Karpas-422 (cell line): ENCODE measurements around the gene EXOC1. TPM values are rescaled to one million over a fixed set of nuclear protein-coding genes. Genes with fewer than 3 reads are reported as not detected.
"Not testable (repeated sequence)": the region's sequence is repeated elsewhere in the genome, so short reads cannot be mapped to it uniquely, and the experiment has no call there.

Source experiments
- DNase-seq: peaks from one replicate; pipeline ENCODE4 v3.0.0-alpha.2; 2015
- H2AFZ ChIP-seq: fragments of 200-600 bp; sonication (generic); 2 replicates; pipeline ENCODE4 v1.6.1; 2014; ENCODE audit warnings: antibody characterized with exemption, low read length, mixed read lengths
- H3K27ac ChIP-seq: fragments of 200-600 bp; sonication (generic); 2 replicates; pipeline ENCODE4 v1.5.1; 2014; ENCODE audit warnings: mild to moderate bottlenecking, low read length, moderate library complexity
- H3K27me3 ChIP-seq: fragments of 200-600 bp; sonication (generic); 2 replicates; pipeline ENCODE4 v1.6.1; 2014; ENCODE audit warnings: low read length, mixed read lengths
- H3K36me3 ChIP-seq: fragments of 200-600 bp; sonication (generic); 2 replicates; pipeline ENCODE4 v1.6.1; 2014; ENCODE audit warnings: low read length, mixed read lengths; ENCODE audit not compliant: insufficient read depth
- H3K4me1 ChIP-seq: fragments of 200-600 bp; sonication (generic); 2 replicates; pipeline ENCODE4 v1.6.1; 2014; ENCODE audit warnings: mild to moderate bottlenecking, low read length, mixed read lengths
- H3K4me2 ChIP-seq: fragments of 200-600 bp; sonication (generic); 2 replicates; pipeline ENCODE4 v1.6.1; 2014; ENCODE audit warnings: low read length, low read depth, mild to moderate bottlenecking; ENCODE audit not compliant: poor library complexity, severe bottlenecking
- H3K4me3 ChIP-seq: fragments of 200-600 bp; sonication (generic); 2 replicates; pipeline ENCODE4 v1.5.1; 2014; ENCODE audit warnings: mild to moderate bottlenecking, antibody characterized with exemption, low read length, mixed read lengths
- H3K79me2 ChIP-seq: fragments of 200-600 bp; sonication (generic); 2 replicates; pipeline ENCODE4 v1.6.1; 2014; ENCODE audit warnings: mild to moderate bottlenecking, low read length, mixed read lengths
- H3K9ac ChIP-seq: fragments of 200-600 bp; sonication (generic); 2 replicates; pipeline ENCODE4 v1.6.0; 2014; ENCODE audit warnings: low read length
- H3K9me2 ChIP-seq: fragments of 200-600 bp; sonication (generic), shearing (Covaris generic); replicated peaks from 2 replicates; pipeline ENCODE4 v1.6.0; 2014; ENCODE audit warnings: mild to moderate bottlenecking, low read length, moderate library complexity; ENCODE audit not compliant: insufficient read depth
- H3K9me3 ChIP-seq: fragments of 300-700, 200-600 bp; sonication (generic); 2 replicates; pipeline ENCODE4 v1.6.1; 2014; ENCODE audit warnings: low read length, mixed read lengths
- H4K20me1 ChIP-seq: fragments of 200-600 bp; sonication (generic); 2 replicates; pipeline ENCODE4 v1.6.1; 2014; ENCODE audit warnings: mild to moderate bottlenecking, antibody characterized with exemption, low read length, low read depth; ENCODE audit not compliant: insufficient read depth
- total RNA-seq: library from RNA; depleted of rRNA; stranded (reverse); fragments of >200 nt; shearing (Covaris generic); gene quantifications from 2 replicates; pipeline ENCODE4 v1.2.3, GENCODE V29; 2014; ENCODE audit warnings: low replicate concordance

EXOC1 gene
- total RNA-seq, 1 experiment from 2014 or later = 40.2 TPM

DNA sequence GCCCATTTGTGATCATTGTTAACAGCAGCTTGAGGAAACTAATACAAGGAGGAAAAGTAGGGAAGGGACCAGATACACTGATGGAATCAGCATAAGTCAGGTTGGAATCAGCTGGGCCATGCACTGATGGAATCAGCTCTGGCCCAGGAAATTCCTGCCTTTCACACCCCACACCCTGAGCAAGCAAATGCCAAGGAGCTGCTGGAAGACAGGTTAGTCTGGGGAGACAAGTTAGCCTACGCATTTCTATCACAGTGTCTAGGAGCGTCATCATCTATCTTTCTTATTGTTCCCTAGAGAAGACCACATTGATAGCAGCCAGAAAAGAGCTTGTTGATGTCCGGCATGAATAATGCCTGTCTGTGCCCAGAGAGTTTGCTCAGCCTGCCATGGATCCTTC lies 79.1 kb downstream of the EXOC1 start:
- H3K36me3 ChIP-seq = no peaks in the 10 kb centered on the region
- DNase-seq = no peak
- H3K79me2 ChIP-seq = no peaks in the 10 kb centered on the region
- H4K20me1 ChIP-seq = no peaks in the 10 kb centered on the region
- no peak overlapping the region for H3K9ac ChIP-seq
- no peaks in the 10 kb centered on the region for H3K9me2 ChIP-seq
- H3K4me1 ChIP-seq = no peaks in the 10 kb centered on the region
- H2AFZ ChIP-seq = no peak overlapping the region
- H3K4me3 ChIP-seq = no peak overlapping the region
- no peak overlapping the region for H3K4me2 ChIP-seq
- no peak overlapping the region for H3K27ac ChIP-seq
- H3K9me3 ChIP-seq = no peaks in the 10 kb centered on the region
- H3K27me3 ChIP-seq = no peaks in the 10 kb centered on the region

DNA sequence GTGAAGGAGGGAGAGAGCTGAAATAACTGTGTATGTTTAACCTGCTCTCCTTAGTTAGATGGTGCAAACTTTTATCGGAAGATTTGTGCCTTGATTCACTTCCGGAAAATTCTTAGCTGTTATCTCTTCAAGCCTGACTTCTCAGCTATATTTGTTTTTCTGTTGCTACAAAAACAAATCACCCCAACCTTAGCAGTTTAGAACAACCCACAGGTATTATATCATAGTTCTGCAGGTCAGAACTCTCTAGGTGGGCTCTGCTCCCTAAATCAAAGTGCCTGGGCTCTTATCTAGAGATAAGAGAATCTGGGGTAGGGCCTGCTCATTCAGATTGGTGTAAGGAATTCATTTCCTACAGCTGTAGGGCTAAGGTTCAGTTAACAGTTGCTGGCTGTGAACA lies 80.2 kb downstream of the EXOC1 start:
- Histone ChIP-seq H3K4me1 (no peaks in the 10 kb centered on the region), H3K36me3 (no peaks in the 10 kb centered on the region), H3K4me2 (no peak overlapping the region), H3K9me3 (no peaks in the 10 kb centered on the region), H2AFZ (no peak overlapping the region), H4K20me1 (no peaks in the 10 kb centered on the region), H3K9ac (no peak overlapping the region), H3K27ac (no peak overlapping the region), H3K79me2 (no peaks in the 10 kb centered on the region), H3K4me3 (no peak overlapping the region), H3K9me2 (no peaks in the 10 kb centered on the region), H3K27me3 (no peaks in the 10 kb centered on the region)
- no peak for DNase-seq

DNA sequence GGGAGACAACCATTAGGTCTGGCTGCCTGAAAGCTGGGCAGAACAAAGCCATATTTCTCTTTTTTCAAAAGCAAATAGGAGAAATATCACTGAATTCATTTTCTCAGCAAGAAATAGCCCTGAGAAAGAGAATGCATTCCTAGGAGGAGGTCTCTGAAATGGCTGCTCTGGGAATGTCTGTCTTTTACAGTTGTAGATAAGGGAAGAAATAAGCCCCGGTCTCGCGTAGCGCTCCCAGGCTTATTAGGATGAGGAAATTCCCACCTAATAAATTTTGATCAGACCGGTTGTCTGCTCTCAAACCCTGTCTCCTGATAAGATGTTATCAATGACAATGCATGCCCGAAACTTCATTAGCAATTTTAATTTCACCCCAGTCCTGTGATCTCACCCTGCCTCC lies 82.5 kb downstream of the EXOC1 start:
- DNase-seq, H3K36me3 ChIP-seq, H3K9ac ChIP-seq, H3K27ac ChIP-seq, H4K20me1 ChIP-seq, H2AFZ ChIP-seq, H3K9me2 ChIP-seq, H3K9me3 ChIP-seq, H3K27me3 ChIP-seq, H3K79me2 ChIP-seq, H3K4me2 ChIP-seq, H3K4me3 ChIP-seq, H3K4me1 ChIP-seq: not testable (repeated sequence)

DNA sequence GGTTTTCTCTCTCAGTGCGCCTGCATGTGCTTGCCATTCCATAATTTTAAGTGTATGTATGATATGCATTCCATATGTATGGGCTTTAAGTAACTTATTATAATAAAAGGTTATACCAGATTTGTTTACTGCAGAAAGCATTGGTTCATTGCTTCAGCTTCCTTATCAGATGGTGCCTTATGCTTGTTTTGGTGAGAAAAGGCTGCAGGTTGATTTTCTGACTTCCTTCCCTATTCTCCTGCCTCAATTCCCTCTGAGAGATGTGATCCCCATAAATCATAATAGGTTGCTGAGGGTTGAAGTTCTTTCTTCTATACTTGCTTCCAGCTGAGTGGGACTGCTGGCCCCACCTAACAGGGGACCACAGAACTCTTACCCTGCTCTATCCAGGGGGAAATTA lies 85.0 kb downstream of the EXOC1 start:
- Histone ChIP-seq H2AFZ (no peak overlapping the region), H3K27me3 (no peaks in the 10 kb centered on the region), H4K20me1 (no peaks in the 10 kb centered on the region), H3K4me2 (no peak overlapping the region), H3K9ac (no peak overlapping the region), H3K4me3 (no peak overlapping the region), H3K9me2 (no peaks in the 10 kb centered on the region), H3K9me3 (no peaks in the 10 kb centered on the region), H3K27ac (no peak overlapping the region), H3K79me2 (no peaks in the 10 kb centered on the region), H3K36me3 (no peaks in the 10 kb centered on the region), H3K4me1 (no peaks in the 10 kb centered on the region)
- no peak for DNase-seq

DNA sequence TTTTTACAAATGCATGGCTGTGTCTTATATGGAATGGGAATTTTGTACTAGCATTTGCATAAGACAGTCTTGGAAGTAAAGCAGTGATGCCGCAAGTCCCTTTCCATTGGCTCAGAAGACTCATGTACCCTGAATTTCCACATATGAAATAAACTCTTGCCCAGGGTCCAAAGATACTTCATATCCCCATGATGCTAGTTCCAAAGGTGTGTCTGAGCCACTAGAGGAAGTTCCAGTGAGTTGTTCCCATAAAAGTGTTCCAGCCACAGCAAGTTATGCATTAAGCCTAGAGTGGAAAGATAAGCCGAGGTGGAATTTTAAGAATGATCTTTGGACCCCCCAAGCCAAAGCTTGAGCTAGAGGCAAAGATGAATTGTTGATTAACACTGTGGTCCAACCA lies 86.0 kb downstream of the EXOC1 start:
- no peak overlapping the region for H2AFZ ChIP-seq

DNA sequence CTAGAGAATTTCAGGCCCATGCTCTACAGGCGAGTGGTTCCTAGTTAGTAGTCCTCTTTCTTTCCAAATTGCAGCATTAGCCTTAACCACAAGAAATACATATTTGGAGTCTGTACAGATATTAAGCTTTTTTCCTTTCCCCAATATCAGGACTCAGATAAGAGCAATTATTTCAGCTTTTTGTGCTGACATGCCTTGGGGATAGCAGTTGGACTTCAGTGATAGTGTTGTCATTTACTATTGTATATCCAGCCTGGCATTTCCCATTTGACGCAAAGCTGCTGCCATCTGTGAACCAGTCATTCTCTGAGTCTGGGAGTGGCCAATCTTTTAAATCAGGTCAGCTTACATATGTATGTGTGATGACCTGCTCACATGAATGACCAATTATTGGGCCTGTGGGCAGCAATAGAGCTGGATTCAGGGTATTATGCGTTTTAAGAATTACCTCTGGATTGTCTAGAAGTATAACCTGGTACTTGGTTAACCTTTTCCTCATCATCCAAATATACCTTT lies 88.5 kb downstream of the EXOC1 start:
- no peaks in the 10 kb centered on the region for H3K36me3 ChIP-seq
- H3K79me2 ChIP-seq = no peaks in the 10 kb centered on the region
- H3K4me3 ChIP-seq = no peak overlapping the region
- no peak for DNase-seq
- H3K9ac ChIP-seq = no peak overlapping the region
- peaks cover 2% of the 10 kb centered on the region for H3K4me1 ChIP-seq
- no peak overlapping the region for H3K27ac ChIP-seq
- H2AFZ ChIP-seq = no peak overlapping the region
- no peaks in the 10 kb centered on the region for H3K9me2 ChIP-seq
- no peaks in the 10 kb centered on the region for H3K27me3 ChIP-seq
- H3K9me3 ChIP-seq = no peaks in the 10 kb centered on the region
- H3K4me2 ChIP-seq = no peak overlapping the region
- no peaks in the 10 kb centered on the region for H4K20me1 ChIP-seq

More for the DNA sequence above, 86.0 kb downstream of the EXOC1 start:
- Histone ChIP-seq H3K4me2 (no peak overlapping the region), H3K27me3 (no peaks in the 10 kb centered on the region), H3K79me2 (no peaks in the 10 kb centered on the region), H3K27ac (no peak overlapping the region), H3K4me3 (no peak overlapping the region), H4K20me1 (no peaks in the 10 kb centered on the region), H3K4me1 (no peaks in the 10 kb centered on the region), H3K9me3 (no peaks in the 10 kb centered on the region), H3K9me2 (no peaks in the 10 kb centered on the region), H3K9ac (no peak overlapping the region), H3K36me3 (no peaks in the 10 kb centered on the region)
- no peak for DNase-seq

DNA sequence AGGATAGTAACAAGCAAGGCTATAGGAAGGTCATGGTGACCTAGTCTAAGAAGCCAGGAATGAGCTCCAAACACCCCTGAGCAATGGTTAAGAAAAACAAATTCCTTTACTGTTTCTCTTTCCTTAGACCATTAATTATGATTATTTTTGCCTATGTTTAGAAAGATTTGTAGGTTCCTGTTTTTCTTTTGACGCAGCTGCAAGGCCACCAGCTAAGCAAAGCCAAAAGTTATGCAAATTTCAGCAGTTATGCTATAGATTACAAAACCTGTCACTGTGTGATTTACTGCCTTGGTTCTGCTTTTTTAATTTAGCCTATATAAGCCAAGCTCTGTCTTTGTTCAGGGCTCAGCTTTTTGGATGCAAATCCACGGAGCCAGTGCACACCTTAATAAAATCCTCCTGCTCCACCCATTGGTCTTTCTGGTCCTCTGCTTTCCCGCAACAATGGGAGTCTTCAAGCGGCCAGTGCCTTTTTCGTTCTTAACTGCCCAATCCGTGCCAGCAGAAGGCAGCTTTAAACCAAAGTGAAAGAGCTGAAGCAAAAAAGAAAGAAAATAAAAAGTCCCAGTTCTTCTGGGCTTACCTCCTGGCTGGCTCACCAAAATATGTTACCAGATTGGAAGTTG lies 93.9 kb downstream of the EXOC1 start:
- H3K9me3 ChIP-seq = no peaks in the 10 kb centered on the region
- peak overlapping the region; percentile 98 for H3K4me2 ChIP-seq
- peak; percentile 94 for DNase-seq
- H2AFZ ChIP-seq = peak overlapping the region; percentile 90
- no peaks in the 10 kb centered on the region for H3K9me2 ChIP-seq
- peak overlapping the region; percentile 86 for H3K4me3 ChIP-seq
- H3K9ac ChIP-seq = peak overlapping the region; percentile 89
- H3K27me3 ChIP-seq = no peaks in the 10 kb centered on the region
- peak overlapping the region; percentile 89 for H3K27ac ChIP-seq
- H4K20me1 ChIP-seq = no peaks in the 10 kb centered on the region
- H3K36me3 ChIP-seq = peaks cover 3% of the 10 kb centered on the region; the same call in 1 of the 2 replicates
- H3K4me1 ChIP-seq = peaks cover 33% of the 10 kb centered on the region
- H3K79me2 ChIP-seq = peaks cover 32% of the 10 kb centered on the region

DNA sequence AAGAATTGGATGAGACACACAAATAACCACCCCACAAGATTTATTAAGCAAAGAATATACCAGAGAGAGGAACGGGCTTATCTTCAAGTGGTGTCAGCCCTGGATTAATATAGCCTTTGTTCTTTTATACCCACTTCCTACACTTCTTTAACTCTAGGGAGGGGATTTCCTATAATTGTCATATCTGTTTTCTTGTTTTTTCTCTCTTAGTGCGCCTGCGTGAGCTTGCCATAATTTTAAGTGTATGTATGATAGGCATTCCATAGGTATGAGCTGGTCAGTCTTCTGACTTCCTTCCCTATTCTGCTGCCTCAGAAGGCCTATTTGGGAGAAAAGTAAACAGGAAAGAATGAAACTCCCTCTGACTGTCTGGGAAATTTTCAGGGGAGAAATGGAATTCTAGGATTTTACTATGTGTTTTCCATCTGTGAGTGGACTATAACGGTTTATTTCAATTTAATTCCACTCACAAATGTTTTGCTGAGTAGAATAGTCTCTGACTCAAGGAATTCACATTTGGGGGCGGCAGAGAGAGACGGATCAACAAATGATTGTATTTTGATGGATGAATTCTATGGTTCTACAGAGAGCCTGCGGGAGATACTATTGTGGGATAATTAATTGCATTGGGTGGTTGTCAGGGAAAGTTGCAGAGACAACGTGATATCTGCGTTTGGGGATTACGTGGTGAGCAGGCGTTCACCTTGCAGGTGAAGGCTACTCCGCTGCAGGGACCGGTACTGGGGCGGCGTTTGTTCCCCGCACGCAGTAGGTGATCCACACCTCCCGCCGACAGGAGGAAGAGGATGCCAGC lies 94.7 kb downstream of the EXOC1 start:
- H3K27me3 ChIP-seq = no peaks in the 10 kb centered on the region
- peak overlapping the region; percentile 86 for H3K4me3 ChIP-seq
- no peaks in the 10 kb centered on the region for H3K9me3 ChIP-seq
- peak; percentile 70 for DNase-seq
- peak overlapping the region; percentile 98 for H3K4me2 ChIP-seq
- H3K9me2 ChIP-seq = no peaks in the 10 kb centered on the region
- peak overlapping the region; percentile 90 for H2AFZ ChIP-seq
- peaks cover 40% of the 10 kb centered on the region for H3K79me2 ChIP-seq
- peak overlapping the region; percentile 89 for H3K27ac ChIP-seq
- H4K20me1 ChIP-seq = no peaks in the 10 kb centered on the region
- H3K4me1 ChIP-seq = peaks cover 33% of the 10 kb centered on the region
- peaks cover 9% of the 10 kb centered on the region; the same call in 1 of the 2 replicates for H3K36me3 ChIP-seq
- peak overlapping the region; percentile 89 for H3K9ac ChIP-seq
